H1 (cell line): ENCODE results near the gene HNRNPAB. TPM values are rescaled to one million over a fixed set of nuclear protein-coding genes. Genes with fewer than 3 reads are reported as not detected.

Source experiments
- polyA plus RNA-seq, 7 experiments: library from polyadenylated mRNA; depleted of rRNA in 3 of 7; stranded (reverse) in 5 of 7; unstranded in 2 of 7; fragments of >200 nt in 5 of 7; fragments of 200-250 nt in 2 of 7; gene quantifications; 1 replicate in 5 of 7; 2 replicates in 1 of 7; 4 replicates in 1 of 7; pipeline versions ENCODE4 v1.2.1 to v1.2.3, GENCODE V29; 2011 to 2013; ENCODE audit warnings: missing spikeins in 2 of 7, mixed read lengths in 2 of 7
- total RNA-seq: library from RNA; stranded (reverse); fragmentation: NEBNext Ultra II Directional; extraction: Animal tissue kit (Norgen Biotek cat#: 25700); gene quantifications from 2 replicates; pipeline ENCODE4 v1.2.1, GENCODE V29; 2021

The HNRNPAB gene
- total and polyA plus RNA-seq, 2 of the 8 experiments (the other 6 are each of a cell fraction or from before 2014, with no cell fraction given), result 373 to 563 TPM

Other genes with a start within 250 kb of the HNRNPAB start
- gene PROP1, start 208.3 kb upstream of the HNRNPAB start, total RNA-seq, result not detected in 2 replicates
- 0.09 TPM in 1 of 2 replicates, not detected in the other for gene PROP1, start 208.3 kb upstream of the HNRNPAB start, polyA plus RNA-seq (2011; rRNA removed)
- 36.0 and 39.2 TPM in 2 replicates for gene N4BP3, start 91.0 kb upstream of the HNRNPAB start, total RNA-seq
- gene N4BP3, start 91.0 kb upstream of the HNRNPAB start, polyA plus RNA-seq (2011; rRNA removed), result 13.1 and 23.4 TPM in 2 replicates
- 74.6 and 75.9 TPM in 2 replicates for gene RMND5B, start 73.5 kb upstream of the HNRNPAB start, total RNA-seq
- 90.2 and 106 TPM in 2 replicates for gene RMND5B, start 73.5 kb upstream of the HNRNPAB start, polyA plus RNA-seq (2011; rRNA removed)
- gene NHP2, start 50.6 kb upstream of the HNRNPAB start, total RNA-seq, result 263 and 281 TPM in 2 replicates
- gene NHP2, start 50.6 kb upstream of the HNRNPAB start, polyA plus RNA-seq (2011; rRNA removed), result 241 and 344 TPM in 2 replicates
- gene GMCL2, start 17.2 kb upstream of the HNRNPAB start, total RNA-seq, result 0.13 TPM in 1 of 2 replicates, not detected in the other
- gene GMCL2, start 17.2 kb upstream of the HNRNPAB start, polyA plus RNA-seq (2011; rRNA removed), result not detected in 2 replicates
- 29.5 and 32.1 TPM in 2 replicates for gene PHYKPL, start 28.3 kb downstream of the HNRNPAB start, total RNA-seq
- 25.1 and 33.4 TPM in 2 replicates for gene PHYKPL, start 28.3 kb downstream of the HNRNPAB start, polyA plus RNA-seq (2011; rRNA removed)